ENCODE measurements around the gene CD164L2. TPM values are rescaled to one million over a fixed set of nuclear protein-coding genes. Genes with fewer than 3 reads are reported as not detected.

CD164L2 gene
- total RNA-seq, 1 donor from 2014 or later = not detected

GRCh38 chr1:27342778-27343638 lies 40.1 kb downstream of the CD164L2 start:
- Histone ChIP-seq H3K4me1 (ENCODE audit: insufficient read depth, low read length) (peaks cover 16% of the 10 kb centered on the region), H3K27ac (ENCODE audit: low read depth, low read length) (no peak overlapping the region), H3K79me2 (ENCODE audit: insufficient read depth, low read length) (no peaks in the 10 kb centered on the region), H4K20me1 (ENCODE audit: insufficient read depth, low read length) (no peaks in the 10 kb centered on the region), H3K4me2 (ENCODE audit: low read length) (peak overlapping the region; percentile 64), H2AFZ (ENCODE audit: low read depth, low read length) (peak overlapping the region; percentile 10), H3K9me3 (ENCODE audit: insufficient read depth, low read depth, low read length) (no peaks in the 10 kb centered on the region), H3K9ac (ENCODE audit: low read length) (no peak overlapping the region), H3K27me3 (ENCODE audit: insufficient read depth, low read length) (no peaks in the 10 kb centered on the region), H3K4me3 (ENCODE audit: insufficient read depth, low read depth, low read length) (no peak overlapping the region), H3K36me3 (ENCODE audit: insufficient read depth, low read length) (no peaks in the 10 kb centered on the region)
- H3K27me3 Mint-ChIP-seq (ENCODE audit: low read depth, unreplicated experiment) = peaks cover 5% of the 10 kb centered on the region
- H3K36me3 Mint-ChIP-seq (ENCODE audit: low read depth, unreplicated experiment) = peaks cover 6% of the 10 kb centered on the region
- DNase-seq (ENCODE audit: low read depth) (no peak), FAIRE-seq (no peak)
- H3K4me1 Mint-ChIP-seq (ENCODE audit: low read depth, unreplicated experiment) = peaks cover 35% of the 10 kb centered on the region
- peak overlapping the region; percentile 1 for H3K27ac Mint-ChIP-seq (ENCODE audit: unreplicated experiment)
- no peaks in the 10 kb centered on the region for H3K9me3 Mint-ChIP-seq (ENCODE audit: unreplicated experiment)
- TF ChIP-seq, protein P1, sequence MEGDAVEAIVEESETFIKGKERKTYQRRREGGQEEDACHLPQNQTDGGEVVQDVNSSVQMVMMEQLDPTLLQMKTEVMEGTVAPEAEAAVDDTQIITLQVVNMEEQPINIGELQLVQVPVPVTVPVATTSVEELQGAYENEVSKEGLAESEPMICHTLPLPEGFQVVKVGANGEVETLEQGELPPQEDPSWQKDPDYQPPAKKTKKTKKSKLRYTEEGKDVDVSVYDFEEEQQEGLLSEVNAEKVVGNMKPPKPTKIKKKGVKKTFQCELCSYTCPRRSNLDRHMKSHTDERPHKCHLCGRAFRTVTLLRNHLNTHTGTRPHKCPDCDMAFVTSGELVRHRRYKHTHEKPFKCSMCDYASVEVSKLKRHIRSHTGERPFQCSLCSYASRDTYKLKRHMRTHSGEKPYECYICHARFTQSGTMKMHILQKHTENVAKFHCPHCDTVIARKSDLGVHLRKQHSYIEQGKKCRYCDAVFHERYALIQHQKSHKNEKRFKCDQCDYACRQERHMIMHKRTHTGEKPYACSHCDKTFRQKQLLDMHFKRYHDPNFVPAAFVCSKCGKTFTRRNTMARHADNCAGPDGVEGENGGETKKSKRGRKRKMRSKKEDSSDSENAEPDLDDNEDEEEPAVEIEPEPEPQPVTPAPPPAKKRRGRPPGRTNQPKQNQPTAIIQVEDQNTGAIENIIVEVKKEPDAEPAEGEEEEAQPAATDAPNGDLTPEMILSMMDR (IDR thresholded peaks at IDR 0.05; ENCODE audit: insufficient read depth, low read depth, low read length) = no peak
- TF ChIP-seq EZH2 (IDR thresholded peaks at IDR 0.05; ENCODE audit: insufficient read depth, low read length) = no peak
- H3K4me3 Mint-ChIP-seq (ENCODE audit: unreplicated experiment) = peak overlapping the region; percentile 75

- no peaks in the 10 kb centered on the region for H3K79me2 ChIP-seq (ENCODE audit: insufficient read depth, low read length)
- peak overlapping the region; percentile 64 for H3K4me2 ChIP-seq (ENCODE audit: low read length)
- peak overlapping the region; percentile 75 for H3K4me3 Mint-ChIP-seq (ENCODE audit: unreplicated experiment)
- no peak overlapping the region for H2AFZ ChIP-seq (ENCODE audit: low read depth, low read length)
- FAIRE-seq = no peak
- no peak for DNase-seq (ENCODE audit: low read depth)
- no peak for TF ChIP-seq EZH2 (IDR thresholded peaks at IDR 0.05; ENCODE audit: insufficient read depth, low read length)
- TF ChIP-seq, protein P1 (IDR thresholded peaks at IDR 0.05; ENCODE audit: insufficient read depth, low read depth, low read length) = no peak
- H3K27ac ChIP-seq (ENCODE audit: low read depth, low read length) = no peak overlapping the region
- peaks cover 6% of the 10 kb centered on the region for H3K36me3 Mint-ChIP-seq (ENCODE audit: low read depth, unreplicated experiment)
- no peaks in the 10 kb centered on the region for H3K36me3 ChIP-seq (ENCODE audit: insufficient read depth, low read length)
- peaks cover 35% of the 10 kb centered on the region for H3K4me1 Mint-ChIP-seq (ENCODE audit: low read depth, unreplicated experiment)
- H3K27ac Mint-ChIP-seq (ENCODE audit: unreplicated experiment) = peak overlapping the region; percentile 41
- H3K9me3 Mint-ChIP-seq (ENCODE audit: unreplicated experiment) = no peaks in the 10 kb centered on the region
- H3K27me3 Mint-ChIP-seq (ENCODE audit: low read depth, unreplicated experiment) = peaks cover 3% of the 10 kb centered on the region
- H3K4me3 ChIP-seq (ENCODE audit: insufficient read depth, low read depth, low read length) = no peak overlapping the region
- no peaks in the 10 kb centered on the region for H3K27me3 ChIP-seq (ENCODE audit: insufficient read depth, low read length)
- no peaks in the 10 kb centered on the region for H3K9me3 ChIP-seq (ENCODE audit: insufficient read depth, low read depth, low read length)
- H3K4me1 ChIP-seq (ENCODE audit: insufficient read depth, low read length) = peaks cover 16% of the 10 kb centered on the region
- no peaks in the 10 kb centered on the region for H4K20me1 ChIP-seq (ENCODE audit: insufficient read depth, low read length)
- H3K9ac ChIP-seq (ENCODE audit: low read length) = no peak overlapping the region
Measured at GRCh38 chr1:27342391-27342777, 40.7 kb downstream of the CD164L2 start.

Data from astrocyte (in vitro differentiated cells and primary cell).